Measurements from ENCODE around the gene ZFP36L1.

ZFP36L1 gene

GRCh38 chr14:68807987-68808386 lies 15.1 kb upstream of the ZFP36L1 start:
- peak overlapping the region; percentile 85; the same call in 1 of the 2 replicates for H3K4me2 ChIP-seq (ENCODE audit: low read length)
- no peaks in the 10 kb centered on the region for H4K20me1 ChIP-seq (ENCODE audit: control insufficient read depth, insufficient read depth, low read depth, low read length)
- H3K9me2 ChIP-seq (replicated peaks; ENCODE audit: control insufficient read depth, low read length), result no peaks in the 10 kb centered on the region
- H3K36me3 ChIP-seq (ENCODE audit: control insufficient read depth, low read length), result peaks cover 13% of the 10 kb centered on the region
- H3K4me1 ChIP-seq (ENCODE audit: control insufficient read depth, low read length), result peaks cover 63% of the 10 kb centered on the region
- no peaks in the 10 kb centered on the region for H3K27me3 ChIP-seq (ENCODE audit: control insufficient read depth, low read length)
- peaks cover 17% of the 10 kb centered on the region for H3F3A ChIP-seq (ENCODE audit: control insufficient read depth, insufficient read depth)
- no peak overlapping the region for H3K4me3 ChIP-seq (ENCODE audit: low read length)
- peak overlapping the region; percentile 93 for H3K27ac ChIP-seq (ENCODE audit: low read depth, low read length)
- H3K9me3 ChIP-seq (ENCODE audit: control insufficient read depth, insufficient read depth, low read length), result peaks cover 12% of the 10 kb centered on the region
- H3K79me2 ChIP-seq (ENCODE audit: control insufficient read depth, low read length), result peaks cover 2% of the 10 kb centered on the region
- TF ChIP-seq EZH2phosphoT487 (IDR thresholded peaks at IDR 0.05; ENCODE audit: borderline replicate concordance, low read length) (no peak), CTCF (IDR thresholded peaks at IDR 0.05; ENCODE audit: low read depth, low read length, poor library complexity, severe bottlenecking) (no peak)

GRCh38 chr14:68807148-68807600 lies 14.3 kb upstream of the ZFP36L1 start:
- TF ChIP-seq CTCF (IDR thresholded peaks at IDR 0.05; ENCODE audit: low read depth, low read length, poor library complexity, severe bottlenecking), result no peak
- no peak for TF ChIP-seq EZH2phosphoT487 (IDR thresholded peaks at IDR 0.05; ENCODE audit: borderline replicate concordance, low read length)
- H3F3A ChIP-seq (ENCODE audit: control insufficient read depth, insufficient read depth), result peaks cover 18% of the 10 kb centered on the region
- H3K9me3 ChIP-seq (ENCODE audit: control insufficient read depth, insufficient read depth, low read length), result peaks cover 14% of the 10 kb centered on the region
- peak overlapping the region; percentile 60 for H3K4me3 ChIP-seq (ENCODE audit: low read length)
- H3K79me2 ChIP-seq (ENCODE audit: control insufficient read depth, low read length), result no peaks in the 10 kb centered on the region
- no peaks in the 10 kb centered on the region for H3K9me2 ChIP-seq (replicated peaks; ENCODE audit: control insufficient read depth, low read length)
- peaks cover 13% of the 10 kb centered on the region for H3K36me3 ChIP-seq (ENCODE audit: control insufficient read depth, low read length)
- peak overlapping the region; percentile 85 for H3K4me2 ChIP-seq (ENCODE audit: low read length)
- peak overlapping the region; percentile 93 for H3K27ac ChIP-seq (ENCODE audit: low read depth, low read length)
- H3K4me1 ChIP-seq (ENCODE audit: control insufficient read depth, low read length), result peaks cover 57% of the 10 kb centered on the region
- H3K27me3 ChIP-seq (ENCODE audit: control insufficient read depth, low read length), result no peaks in the 10 kb centered on the region
- no peaks in the 10 kb centered on the region for H4K20me1 ChIP-seq (ENCODE audit: control insufficient read depth, insufficient read depth, low read depth, low read length)

DNA sequence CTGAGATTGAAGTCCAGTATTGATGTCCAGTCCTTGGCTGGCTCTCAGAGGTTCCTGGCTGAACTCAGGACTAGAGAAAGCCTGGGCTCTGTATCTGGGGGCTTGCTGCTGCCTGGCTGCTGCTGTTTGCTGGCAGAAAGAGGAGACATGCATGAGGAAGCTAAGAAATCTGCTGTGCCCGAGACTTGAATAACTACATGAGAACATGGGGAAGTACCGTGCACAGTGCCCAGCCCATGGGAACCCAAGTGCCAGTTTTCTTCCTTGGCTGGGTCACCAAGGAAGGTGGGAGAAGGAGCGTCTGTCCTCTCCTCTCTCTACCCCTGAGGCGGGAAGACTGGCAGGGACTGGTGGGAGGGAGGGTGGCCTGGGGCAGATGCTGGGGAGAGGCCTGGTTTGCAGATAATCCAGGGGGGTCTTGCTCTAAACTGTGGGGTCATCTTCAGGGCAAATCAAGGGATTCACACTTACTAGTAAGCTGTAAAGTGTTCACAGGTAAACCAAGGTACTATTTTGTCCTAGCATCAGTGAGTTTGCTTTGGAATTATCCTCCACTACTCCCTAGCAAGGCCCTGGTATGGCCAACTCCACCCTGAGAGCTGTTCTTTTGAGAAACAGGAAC lies 13.8 kb upstream of the ZFP36L1 start:
- Histone ChIP-seq H3K27me3 (ENCODE audit: control insufficient read depth, low read length) (no peaks in the 10 kb centered on the region), H3K9me3 (ENCODE audit: control insufficient read depth, insufficient read depth, low read length) (peaks cover 19% of the 10 kb centered on the region), H3K4me3 (ENCODE audit: low read length) (peak overlapping the region; percentile 60), H4K20me1 (ENCODE audit: control insufficient read depth, insufficient read depth, low read depth, low read length) (no peaks in the 10 kb centered on the region), H3K4me2 (ENCODE audit: low read length) (peak overlapping the region; percentile 85), H3F3A (ENCODE audit: control insufficient read depth, insufficient read depth) (peaks cover 18% of the 10 kb centered on the region), H3K79me2 (ENCODE audit: control insufficient read depth, low read length) (no peaks in the 10 kb centered on the region), H3K4me1 (ENCODE audit: control insufficient read depth, low read length) (peaks cover 58% of the 10 kb centered on the region), H3K27ac (ENCODE audit: low read depth, low read length) (peak overlapping the region; percentile 93), H3K9me2 (replicated peaks; ENCODE audit: control insufficient read depth, low read length) (no peaks in the 10 kb centered on the region), H3K36me3 (ENCODE audit: control insufficient read depth, low read length) (peaks cover 18% of the 10 kb centered on the region)
- TF ChIP-seq CTCF (IDR thresholded peaks at IDR 0.05; ENCODE audit: low read depth, low read length, poor library complexity, severe bottlenecking) (no peak), EZH2phosphoT487 (IDR thresholded peaks at IDR 0.05; ENCODE audit: borderline replicate concordance, low read length) (no peak)

All from DOHH2 (cell line).